PFSK-1 (cell line): ENCODE data around the gene SEH1L.

Experiments used
- POLR2AphosphoS5 ChIP-seq: IDR thresholded peaks from 2 replicates; pipeline ENCODE4 v1.6.1; 2012; ENCODE audit warnings: low read depth, mild to moderate bottlenecking, control low read depth, low read length, moderate library complexity
- SIN3A ChIP-seq: IDR thresholded peaks from 2 replicates; pipeline ENCODE4 v1.6.1; 2012; ENCODE audit warnings: mild to moderate bottlenecking, low read length, moderate library complexity, borderline replicate concordance; ENCODE audit not compliant: insufficient read depth
- TAF1 ChIP-seq: IDR thresholded peaks from 2 replicates; pipeline ENCODE4 v1.6.1; 2012; ENCODE audit warnings: low read length, control low read depth, borderline replicate concordance; ENCODE audit not compliant: insufficient read depth

DNA sequence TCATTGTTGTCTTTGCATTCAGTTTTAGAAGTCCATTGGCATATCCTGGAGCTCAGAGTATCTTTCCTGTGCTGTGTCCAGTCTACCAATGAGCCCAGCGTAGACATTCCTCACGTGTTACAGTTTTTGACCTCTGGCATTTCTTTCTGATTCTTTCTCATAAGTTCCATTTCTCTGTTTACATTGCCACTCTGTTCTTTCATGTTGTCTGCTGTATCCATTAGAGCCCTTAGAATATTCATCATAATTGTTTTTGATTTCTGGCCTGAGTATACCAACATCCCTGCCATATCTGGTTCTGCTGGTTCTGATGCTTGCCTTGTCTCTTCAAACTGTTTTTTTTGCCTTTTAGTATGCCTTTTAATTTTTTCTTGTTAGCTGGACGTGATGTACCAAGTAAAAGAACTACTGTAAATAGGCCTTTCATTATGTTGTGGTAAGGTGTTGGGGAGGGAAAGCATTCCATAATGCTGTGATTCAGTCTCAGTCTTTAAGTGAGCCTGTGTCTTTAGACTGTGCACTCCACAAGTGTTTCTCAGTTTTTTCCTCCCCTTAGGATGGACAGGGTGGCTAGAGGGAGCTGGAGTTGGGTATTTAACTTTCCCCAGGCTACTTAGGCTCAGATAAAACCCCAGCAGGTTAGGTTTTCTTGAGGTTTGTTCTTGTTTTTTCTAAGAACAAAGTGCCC lies 78.9 kb downstream of the SEH1L start:
- TF ChIP-seq SIN3A: no peak
- no peak for TF ChIP-seq TAF1
- TF ChIP-seq POLR2AphosphoS5: no peak
